DOHH2 (cell line): ENCODE results near the gene C2orf78.

Experiments used
- EZH2phosphoT487 ChIP-seq: fragments of 200-600 bp; sonication (generic); IDR thresholded peaks from 2 replicates; pipeline ENCODE4 v1.6.1; 2017; ENCODE audit warnings: borderline replicate concordance, mild to moderate bottlenecking, antibody characterized with exemption, low read length, moderate library complexity, mixed read lengths
- TF ChIP-seq, protein P1 (sequence below): fragments of 200-600 bp; sonication (generic); IDR thresholded peaks from one replicate; pipeline ENCODE4 v1.5.1; 2014; ENCODE audit warnings: antibody characterized with exemption, mild to moderate bottlenecking, low read depth, low read length; ENCODE audit not compliant: poor library complexity, severe bottlenecking

DNA sequence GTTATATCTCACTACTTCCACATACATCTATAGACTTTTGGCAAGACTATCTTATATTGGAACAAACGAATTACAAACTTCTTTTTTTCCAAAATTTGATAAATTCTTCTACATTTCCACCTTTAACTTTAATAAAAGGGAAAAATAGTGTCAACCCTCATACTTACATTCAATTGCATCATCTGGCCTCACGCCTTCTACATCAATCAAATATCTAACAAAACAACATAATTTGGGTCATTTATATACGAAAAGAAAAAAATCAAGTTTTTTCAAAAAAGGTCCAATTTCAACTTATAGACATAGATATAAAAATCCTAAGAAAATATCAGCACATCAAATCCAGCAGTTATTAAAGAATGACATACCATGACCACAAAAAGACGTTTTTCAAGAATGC lies 17.0 kb upstream of the C2orf78 start:
- TF ChIP-seq EZH2phosphoT487, result no peak
- TF ChIP-seq, protein P1, sequence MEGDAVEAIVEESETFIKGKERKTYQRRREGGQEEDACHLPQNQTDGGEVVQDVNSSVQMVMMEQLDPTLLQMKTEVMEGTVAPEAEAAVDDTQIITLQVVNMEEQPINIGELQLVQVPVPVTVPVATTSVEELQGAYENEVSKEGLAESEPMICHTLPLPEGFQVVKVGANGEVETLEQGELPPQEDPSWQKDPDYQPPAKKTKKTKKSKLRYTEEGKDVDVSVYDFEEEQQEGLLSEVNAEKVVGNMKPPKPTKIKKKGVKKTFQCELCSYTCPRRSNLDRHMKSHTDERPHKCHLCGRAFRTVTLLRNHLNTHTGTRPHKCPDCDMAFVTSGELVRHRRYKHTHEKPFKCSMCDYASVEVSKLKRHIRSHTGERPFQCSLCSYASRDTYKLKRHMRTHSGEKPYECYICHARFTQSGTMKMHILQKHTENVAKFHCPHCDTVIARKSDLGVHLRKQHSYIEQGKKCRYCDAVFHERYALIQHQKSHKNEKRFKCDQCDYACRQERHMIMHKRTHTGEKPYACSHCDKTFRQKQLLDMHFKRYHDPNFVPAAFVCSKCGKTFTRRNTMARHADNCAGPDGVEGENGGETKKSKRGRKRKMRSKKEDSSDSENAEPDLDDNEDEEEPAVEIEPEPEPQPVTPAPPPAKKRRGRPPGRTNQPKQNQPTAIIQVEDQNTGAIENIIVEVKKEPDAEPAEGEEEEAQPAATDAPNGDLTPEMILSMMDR, result no peak
